GM21360 (cell line): Measurements from ENCODE around the gene ARHGAP19.

Source experiments
- ATAC-seq: cut with Tn5 transposase; IDR thresholded peaks from one replicate; pipeline ENCODE4 v1.9.1; 2021; ENCODE audit warnings: mild to moderate bottlenecking, moderate library complexity; ENCODE audit not compliant: unreplicated experiment

The ARHGAP19 gene

GRCh38 chr10:97230146-97230545 lies 62.3 kb downstream of the ARHGAP19 start:
- no peak for ATAC-seq

- ATAC-seq, result no peak
These were observed 63.0 kb downstream of the ARHGAP19 start for GRCh38 chr10:97229322-97230015.

GRCh38 chr10:97228775-97229157 lies 63.7 kb downstream of the ARHGAP19 start:
- no peak for ATAC-seq

- ATAC-seq, result no peak
These were observed 64.2 kb downstream of the ARHGAP19 start for GRCh38 chr10:97228130-97228774.

- no peak for ATAC-seq
These were observed 66.0 kb downstream of the ARHGAP19 start for GRCh38 chr10:97226398-97226797.

GRCh38 chr10:97224483-97225435 lies 67.7 kb downstream of the ARHGAP19 start:
- ATAC-seq, result no peak

GRCh38 chr10:97222326-97222961 lies 70.0 kb downstream of the ARHGAP19 start:
- no peak for ATAC-seq

GRCh38 chr10:97220355-97220754 lies 72.1 kb downstream of the ARHGAP19 start:
- no peak for ATAC-seq

- ATAC-seq, result no peak
These were observed 75.1 kb downstream of the ARHGAP19 start for GRCh38 chr10:97217299-97217698.

- no peak for ATAC-seq
These were observed 76.7 kb downstream of the ARHGAP19 start for GRCh38 chr10:97215619-97216260.

GRCh38 chr10:97213431-97213830 lies 79.0 kb downstream of the ARHGAP19 start:
- no peak for ATAC-seq

- no peak for ATAC-seq
These were observed 81.2 kb downstream of the ARHGAP19 start for GRCh38 chr10:97211229-97211628.

- no peak for ATAC-seq
These were observed 81.9 kb downstream of the ARHGAP19 start for GRCh38 chr10:97210543-97210960.

GRCh38 chr10:97207756-97208346 lies 84.6 kb downstream of the ARHGAP19 start:
- ATAC-seq, result no peak

- no peak for ATAC-seq
These were observed 85.3 kb downstream of the ARHGAP19 start for GRCh38 chr10:97207131-97207530.

- ATAC-seq, result no peak
These were observed 87.4 kb downstream of the ARHGAP19 start for GRCh38 chr10:97204826-97205679.

GRCh38 chr10:97203220-97203619 lies 89.2 kb downstream of the ARHGAP19 start:
- ATAC-seq, result no peak

GRCh38 chr10:97200616-97201015 lies 91.8 kb downstream of the ARHGAP19 start:
- no peak for ATAC-seq

GRCh38 chr10:97199152-97199551 lies 93.3 kb downstream of the ARHGAP19 start:
- no peak for ATAC-seq
